A673 (cell line): ENCODE results near the gene OTC. TPM values are rescaled to one million over a fixed set of nuclear protein-coding genes. Genes with fewer than 3 reads are reported as not detected.
A peak's percentile ranks its signal among the peaks of the same experiment; 100 is the strongest.

ENCODE experiments used
- BruUV-seq: library from RNA; stranded (reverse); fragments of 400-500 nt; replicated peaks from 2 replicates; lab custom pipeline; 2021; lab: Mats Ljungman, UMichigan
- CTCF ChIA-PET: fragments of 300-600 bp; sonication (Branson Sonifier 250); formaldehyde crosslinking; loops from one replicate; lab custom pipeline; 2022; ENCODE audit warnings: antibody characterized with exemption; lab: Charles Lee
- POLR2A ChIA-PET: fragments of 300-600 bp; sonication (Branson Sonifier 250); formaldehyde crosslinking; loops from one replicate; lab custom pipeline; 2022; ENCODE audit warnings: antibody characterized with exemption; ENCODE audit not compliant: low non-redundant PET; lab: Charles Lee
- DNase-seq: peaks from one replicate; pipeline ENCODE4 v3.0.0-alpha.2; 2015; ENCODE audit warnings: low spot score
- H3K27ac ChIP-seq: fragments of 200-600 bp; sonication (generic); 2 replicates; pipeline ENCODE4 v1.5.1; 2016; ENCODE audit warnings: mixed run types, low read depth, mild to moderate bottlenecking, mixed read lengths, antibody characterized with exemption, low read length; ENCODE audit not compliant: poor library complexity, severe bottlenecking
- H3K27me3 ChIP-seq: fragments of 200-600 bp; sonication (generic); replicated peaks from 2 replicates; pipeline ENCODE4 v1.6.1; 2017; ENCODE audit warnings: mixed run types, low read depth, mild to moderate bottlenecking, mixed read lengths, antibody characterized with exemption, low read length; ENCODE audit not compliant: insufficient read depth, poor library complexity
- H3K36me3 ChIP-seq: fragments of 200-600 bp; sonication (generic); 2 replicates; pipeline ENCODE4 v1.6.1; 2016; ENCODE audit warnings: mixed run types, mild to moderate bottlenecking, mixed read lengths, antibody characterized with exemption, low read length; ENCODE audit not compliant: insufficient read depth, poor library complexity, severe bottlenecking
- H3K4me1 ChIP-seq: fragments of 200-600 bp; sonication (generic); 2 replicates; pipeline ENCODE4 v1.6.1; 2017; ENCODE audit warnings: mixed run types, mild to moderate bottlenecking, mixed read lengths, antibody characterized with exemption, low read length; ENCODE audit not compliant: insufficient read depth, poor library complexity, severe bottlenecking
- H3K4me3 ChIP-seq: fragments of 200-600 bp; sonication (generic); 2 replicates; pipeline ENCODE4 v1.5.1; 2016; ENCODE audit warnings: low read depth, mixed run types, mild to moderate bottlenecking, mixed read lengths, low read length; ENCODE audit not compliant: poor library complexity, severe bottlenecking
- H3K9me3 ChIP-seq: fragments of 200-600 bp; sonication (generic); 2 replicates; pipeline ENCODE4 v1.6.1; 2016; ENCODE audit warnings: mixed run types, low read depth, mild to moderate bottlenecking, mixed read lengths, antibody characterized with exemption, low read length; ENCODE audit not compliant: poor library complexity, severe bottlenecking
- EZH2 ChIP-seq: fragments of 200-600 bp; sonication (generic); IDR thresholded peaks from 2 replicates; pipeline ENCODE4 v1.6.1; 2017; ENCODE audit warnings: borderline replicate concordance, low read depth, mild to moderate bottlenecking, mixed read lengths, antibody characterized with exemption, low read length; ENCODE audit not compliant: poor library complexity, severe bottlenecking
- intact Hi-C: fragments of 100-400 bp; cut with micrococcal nuclease; formaldehyde crosslinking; loops from one replicate; pipeline ENCODE4 v1.10.0; 2022; ENCODE audit not compliant: unreplicated experiment
- total RNA-seq: library from RNA; stranded (reverse); gene quantifications from 2 replicates; pipeline ENCODE4 v1.2.3, GENCODE V29; 2021
- TF ChIP-seq, protein P1 (sequence below): fragments of 300-800, 200-600 bp; sonication (generic); conservative IDR thresholded peaks from 2 replicates; pipeline ENCODE4 v1.5.1; 2017; ENCODE audit warnings: low read depth, mild to moderate bottlenecking, antibody characterized with exemption, low read length, moderate library complexity, mixed read lengths

OTC gene
- total RNA-seq, 1 experiment from 2014 or later = not detected

DNA sequence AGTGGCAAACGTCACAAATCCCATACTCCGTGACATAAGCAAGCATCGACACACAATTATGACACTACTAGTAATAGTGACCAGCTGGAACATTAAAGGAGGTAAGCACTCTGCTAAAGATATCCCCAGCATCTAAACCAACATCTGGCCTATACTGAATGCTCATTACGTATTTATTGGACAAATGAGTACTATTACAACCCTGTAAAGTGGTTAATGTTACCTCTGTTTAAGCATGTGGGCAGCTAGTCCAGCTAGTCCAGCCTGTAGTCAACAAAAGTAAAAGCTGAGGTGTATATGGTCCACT is 24.7 kb upstream of the OTC start:
- no TSS peak for BruUV-seq
- CTCF ChIA-PET = interaction anchor here (0.7 to 1.1 kb wide), 2 partner anchors 15 to 26 kb away, joined by 3 read pairs; no protein-coding TSS in a partner anchor
- no peak for DNase-seq
- POLR2A ChIA-PET = no interaction called here
- Histone ChIP-seq H3K36me3 (no peaks in the 10 kb centered on the region), H3K9me3 (no peaks in the 10 kb centered on the region), H3K4me3 (peak overlapping the region; percentile 73), H3K4me1 (no peaks in the 10 kb centered on the region), H3K27ac (no peak overlapping the region), H3K27me3 (no peaks in the 10 kb centered on the region)
- intact Hi-C loops = loop anchor here (5.0 kb wide), 1 partner anchor 65 kb away; no protein-coding TSS in a partner anchor
- TF ChIP-seq EZH2 = no peak
- TF ChIP-seq, protein P1, sequence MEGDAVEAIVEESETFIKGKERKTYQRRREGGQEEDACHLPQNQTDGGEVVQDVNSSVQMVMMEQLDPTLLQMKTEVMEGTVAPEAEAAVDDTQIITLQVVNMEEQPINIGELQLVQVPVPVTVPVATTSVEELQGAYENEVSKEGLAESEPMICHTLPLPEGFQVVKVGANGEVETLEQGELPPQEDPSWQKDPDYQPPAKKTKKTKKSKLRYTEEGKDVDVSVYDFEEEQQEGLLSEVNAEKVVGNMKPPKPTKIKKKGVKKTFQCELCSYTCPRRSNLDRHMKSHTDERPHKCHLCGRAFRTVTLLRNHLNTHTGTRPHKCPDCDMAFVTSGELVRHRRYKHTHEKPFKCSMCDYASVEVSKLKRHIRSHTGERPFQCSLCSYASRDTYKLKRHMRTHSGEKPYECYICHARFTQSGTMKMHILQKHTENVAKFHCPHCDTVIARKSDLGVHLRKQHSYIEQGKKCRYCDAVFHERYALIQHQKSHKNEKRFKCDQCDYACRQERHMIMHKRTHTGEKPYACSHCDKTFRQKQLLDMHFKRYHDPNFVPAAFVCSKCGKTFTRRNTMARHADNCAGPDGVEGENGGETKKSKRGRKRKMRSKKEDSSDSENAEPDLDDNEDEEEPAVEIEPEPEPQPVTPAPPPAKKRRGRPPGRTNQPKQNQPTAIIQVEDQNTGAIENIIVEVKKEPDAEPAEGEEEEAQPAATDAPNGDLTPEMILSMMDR = peak; percentile 5; the same call in 1 of the 2 replicates

GRCh38 chrX:38332505-38332904 is 19.9 kb upstream of the OTC start:
- POLR2A ChIA-PET = no interaction called here
- Histone ChIP-seq H3K4me3 (no peak overlapping the region), H3K9me3 (no peaks in the 10 kb centered on the region), H3K27me3 (no peaks in the 10 kb centered on the region), H3K4me1 (peaks cover 3% of the 10 kb centered on the region), H3K27ac (no peak overlapping the region), H3K36me3 (no peaks in the 10 kb centered on the region)
- no peak for DNase-seq
- no TSS peak for BruUV-seq
- no peak for TF ChIP-seq EZH2
- TF ChIP-seq, protein P1 = no peak
- intact Hi-C loops = no loop called here
- CTCF ChIA-PET = no interaction called here

GRCh38 chrX:38335382-38335781 is 17.0 kb upstream of the OTC start:
- Histone ChIP-seq H3K27ac (no peak overlapping the region), H3K27me3 (peaks cover 9% of the 10 kb centered on the region), H3K36me3 (no peaks in the 10 kb centered on the region), H3K4me3 (no peak overlapping the region), H3K9me3 (no peaks in the 10 kb centered on the region), H3K4me1 (peaks cover 3% of the 10 kb centered on the region)
- peak; percentile 17 for DNase-seq
- CTCF ChIA-PET = no interaction called here
- BruUV-seq = no TSS peak
- POLR2A ChIA-PET = no interaction called here
- intact Hi-C loops = no loop called here
- TF ChIP-seq EZH2 = no peak
- TF ChIP-seq, protein P1 = peak; percentile 45; the same call in 1 of the 2 replicates
